HEK293 (cell line): ENCODE results near the gene GPBAR1.

Source experiments
- CTCF ChIP-seq: fragments of 450-650 bp; formaldehyde crosslinking; IDR thresholded peaks from 2 replicates; pipeline ENCODE4 v1.5.1; 2016; ENCODE audit warnings: missing biosample characterization, missing genetic modification characterization
- SALL2 ChIP-seq: fragments of 450-650 bp; formaldehyde crosslinking; IDR thresholded peaks from 2 replicates; pipeline ENCODE4 v1.5.0; 2017; ENCODE audit warnings: missing biosample characterization, mild to moderate bottlenecking, missing genetic modification characterization, borderline replicate concordance
- TCF7L2 ChIP-seq: IDR thresholded peaks from 2 replicates; pipeline ENCODE4 v1.6.1; 2011; ENCODE audit warnings: low read depth, mild to moderate bottlenecking, inconsistent platforms, low read length, moderate library complexity, borderline replicate concordance
- TRIM28 ChIP-seq: IDR thresholded peaks from 2 replicates; pipeline ENCODE4 v1.6.1; 2011; ENCODE audit warnings: low read length, control low read depth, borderline replicate concordance
- ZBTB10 ChIP-seq: fragments of 450-650 bp; formaldehyde crosslinking; IDR thresholded peaks from 2 replicates; pipeline ENCODE4 v1.5.1; 2016; ENCODE audit warnings: missing biosample characterization, missing genetic modification characterization
- ZNF133 ChIP-seq: fragments of 450-650 bp; formaldehyde crosslinking; IDR thresholded peaks from 2 replicates; pipeline ENCODE4 v1.5.1; 2016; ENCODE audit warnings: missing biosample characterization, missing genetic modification characterization
- ZNF274 ChIP-seq, 2 experiments: fragments of 200-500 bp in 1 of 2; fragments of 450-650 bp in 1 of 2; sonication (Bioruptor generic) in 1 of 2; formaldehyde crosslinking in 1 of 2; IDR thresholded peaks; 2 replicates each; pipeline versions ENCODE4 v1.5.1 to v1.6.1; 2014 to 2016; ENCODE audit warnings: borderline replicate concordance in 1 of 2, inconsistent platforms in 1 of 2, low read length in 1 of 2, missing biosample characterization in 1 of 2, missing genetic modification characterization in 1 of 2
- ZNF560 ChIP-seq: fragments of 450-650 bp; formaldehyde crosslinking; IDR thresholded peaks from 2 replicates; pipeline ENCODE4 v1.5.1; 2017; ENCODE audit warnings: missing biosample characterization, missing genetic modification characterization, borderline replicate concordance
- ZNF561 ChIP-seq: fragments of 450-650 bp; IDR thresholded peaks from 2 replicates; pipeline ENCODE4 v1.5.1; 2018; ENCODE audit warnings: missing biosample characterization, missing genetic modification characterization, borderline replicate concordance
- ZSCAN30 ChIP-seq: fragments of 450-650 bp; IDR thresholded peaks from 2 replicates; pipeline ENCODE4 v1.5.1; 2018; ENCODE audit warnings: missing biosample characterization, mild to moderate bottlenecking, missing genetic modification characterization, moderate library complexity
- TF ChIP-seq, protein P1 (sequence below): fragments of 450-650 bp; formaldehyde crosslinking; IDR thresholded peaks from 2 replicates; pipeline ENCODE4 v1.5.1; 2017; ENCODE audit warnings: missing biosample characterization, missing genetic modification characterization

- TF ChIP-seq ZBTB10 (tag by site-specific recombination) (no peak), ZNF560 (tag by site-specific recombination) (no peak), CTCF (tag by site-specific recombination) (no peak), TCF7L2 (no peak), ZNF133 (no peak), ZNF561 (tag by site-specific recombination) (no peak), SALL2 (tag by site-specific recombination) (no peak), ZNF274 (IDR thresholded peaks at IDR 0.05; ENCODE audit: low read length) (no peak), ZNF274 (tag by site-specific recombination; IDR thresholded peaks at IDR 0.05; ENCODE audit: borderline replicate concordance) (no peak), ZSCAN30 (tag by site-specific recombination) (no peak), TRIM28 (no peak)
- TF ChIP-seq, protein P1, sequence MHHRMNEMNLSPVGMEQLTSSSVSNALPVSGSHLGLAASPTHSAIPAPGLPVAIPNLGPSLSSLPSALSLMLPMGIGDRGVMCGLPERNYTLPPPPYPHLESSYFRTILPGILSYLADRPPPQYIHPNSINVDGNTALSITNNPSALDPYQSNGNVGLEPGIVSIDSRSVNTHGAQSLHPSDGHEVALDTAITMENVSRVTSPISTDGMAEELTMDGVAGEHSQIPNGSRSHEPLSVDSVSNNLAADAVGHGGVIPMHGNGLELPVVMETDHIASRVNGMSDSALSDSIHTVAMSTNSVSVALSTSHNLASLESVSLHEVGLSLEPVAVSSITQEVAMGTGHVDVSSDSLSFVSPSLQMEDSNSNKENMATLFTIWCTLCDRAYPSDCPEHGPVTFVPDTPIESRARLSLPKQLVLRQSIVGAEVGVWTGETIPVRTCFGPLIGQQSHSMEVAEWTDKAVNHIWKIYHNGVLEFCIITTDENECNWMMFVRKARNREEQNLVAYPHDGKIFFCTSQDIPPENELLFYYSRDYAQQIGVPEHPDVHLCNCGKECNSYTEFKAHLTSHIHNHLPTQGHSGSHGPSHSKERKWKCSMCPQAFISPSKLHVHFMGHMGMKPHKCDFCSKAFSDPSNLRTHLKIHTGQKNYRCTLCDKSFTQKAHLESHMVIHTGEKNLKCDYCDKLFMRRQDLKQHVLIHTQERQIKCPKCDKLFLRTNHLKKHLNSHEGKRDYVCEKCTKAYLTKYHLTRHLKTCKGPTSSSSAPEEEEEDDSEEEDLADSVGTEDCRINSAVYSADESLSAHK (tag by site-specific recombination), result no peak
These were observed 13.8 kb downstream of the GPBAR1 start for GRCh38 chr2:218274586-218274985.
